Measurements from ENCODE around the gene LRP1B. TPM values are rescaled to one million over a fixed set of nuclear protein-coding genes. Genes with fewer than 3 reads are reported as not detected.

LRP1B gene
- total and polyA plus RNA-seq, 2 of the 8 experiments (the other 6 are each of a cell fraction or from before 2014, with no cell fraction given) = 0.03 TPM; not detected in 1

- Histone ChIP-seq H2BK120ac (replicated peaks; ENCODE audit: low read depth, low read length) (no peak overlapping the region), H3K36me3 (ENCODE audit: control insufficient read depth in 2 of 4, insufficient read depth in 4 of 4, low read length in 3 of 4) (no peaks in the 10 kb centered on the region), H3K4me2 (ENCODE audit: insufficient read depth in 1 of 2, low read depth in 2 of 2, low read length in 2 of 2) (no peak overlapping the region), H4K8ac (ENCODE audit: extremely low read depth, insufficient read depth, low read length) (no peak overlapping the region), H3K4ac (replicated peaks; ENCODE audit: insufficient read length, low read depth, low read length) (no peak overlapping the region), H3K27me3 (replicated peaks in 1 of 4; ENCODE audit: control insufficient read depth in 3 of 4, extremely low read depth in 1 of 4, insufficient read depth in 3 of 4, low read length in 3 of 4) (no peaks in the 10 kb centered on the region), H4K91ac (replicated peaks; ENCODE audit: insufficient read length, low read length) (no peak overlapping the region), H3K56ac (replicated peaks; ENCODE audit: insufficient read length, low read depth, low read length) (no peak overlapping the region), H3K23ac (ENCODE audit: insufficient read length) (no peak overlapping the region), H4K20me1 (replicated peaks in 1 of 2; ENCODE audit: control insufficient read depth in 1 of 2, insufficient read depth in 2 of 2, low read length in 2 of 2) (no peaks in the 10 kb centered on the region), H3K14ac (ENCODE audit: insufficient read length) (no peak overlapping the region), H3K23me2 (ENCODE audit: low read depth, low read length) (no peaks in the 10 kb centered on the region), H2BK5ac (ENCODE audit: low read depth, low read length) (no peak overlapping the region), H2BK15ac (ENCODE audit: low read length) (no peak overlapping the region), H3K9me3 (ENCODE audit: insufficient read depth in 2 of 2, low read depth in 1 of 2, low read length in 1 of 2) (peaks cover 0 to 3% of the 10 kb centered on the region in 2 experiments; a peak in 1 of 4 replicates), H3K4me3 (ENCODE audit: extremely low read depth in 1 of 4, insufficient read depth in 2 of 4, low read depth in 3 of 4, low read length in 4 of 4) (no peak overlapping the region), H2AFZ (ENCODE audit: low read length) (no peak overlapping the region; the same call in 1 of the 2 replicates), H3K79me2 (ENCODE audit: control insufficient read depth in 1 of 2, insufficient read depth in 2 of 2, low read length in 2 of 2) (no peaks in the 10 kb centered on the region), H3K79me1 (ENCODE audit: low read depth, low read length) (no peaks in the 10 kb centered on the region), H3K27ac (ENCODE audit: low read depth, low read length) (no peak overlapping the region), H2BK12ac (ENCODE audit: low read depth, low read length) (no peak overlapping the region), H3K4me1 (replicated peaks in 1 of 4; ENCODE audit: control insufficient read depth in 3 of 4, insufficient read depth in 4 of 4, low read length in 3 of 4) (no peaks in the 10 kb centered on the region), H2BK20ac (ENCODE audit: low read length) (no peak overlapping the region), H3K18ac (ENCODE audit: extremely low read depth, low read length) (no peak overlapping the region), H4K5ac (ENCODE audit: insufficient read length, low read depth, low read length) (no peak overlapping the region), H3K9ac (replicated peaks in 1 of 4; ENCODE audit: extremely low read depth in 1 of 4, low read depth in 3 of 4, low read length in 3 of 4) (no peak overlapping the region), H2AK5ac (ENCODE audit: low read depth, low read length) (no peak overlapping the region)
- no peak for FAIRE-seq
- POLR2A ChIA-PET (ENCODE audit: partially characterized antibody) = no interaction called here
- WGBS, 2 experiments (ENCODE audit: extremely low coverage in 1 of 2, insufficient coverage in 1 of 2, insufficient read length in 1 of 2, insufficient replicate concordance in 2 of 2, low coverage in 1 of 2, low lambda C conversion rate in 2 of 2, missing lambda C conversion rate in 1 of 2) = 75% methylated on average over 7 of the region's 7 CpGs; no CpG with 5 or more reads in 1 of the 2 experiments
- CTCF ChIA-PET (ENCODE audit: partially characterized antibody) = no interaction called here
- no peak for DNase-seq (ENCODE audit: low read depth in 1 of 2, low spot score in 2 of 2)
- TF ChIP-seq SP1 (IDR thresholded peaks at IDR 0.05; ENCODE audit: low read depth, low read length) (no peak), ZNF274 (IDR thresholded peaks at IDR 0.05; ENCODE audit: borderline replicate concordance, extremely low read depth, low read length) (no peak), CHD1 (IDR thresholded peaks at IDR 0.05; ENCODE audit: low read depth, low read length) (no peak), HDAC2 (IDR thresholded peaks at IDR 0.05; ENCODE audit: borderline replicate concordance in 1 of 2, low read depth in 2 of 2, low read length in 2 of 2) (no peak), JUN (IDR thresholded peaks at IDR 0.05; ENCODE audit: low read depth, low read length) (no peak), EP300 (IDR thresholded peaks at IDR 0.05; ENCODE audit: borderline replicate concordance in 1 of 2, low read depth in 2 of 2, low read length in 2 of 2) (no peak), RFX5 (IDR thresholded peaks at IDR 0.05; ENCODE audit: borderline replicate concordance, low read depth, low read length) (no peak), TCF12 (IDR thresholded peaks at IDR 0.05; ENCODE audit: low read depth, low read length) (no peak), RXRA (IDR thresholded peaks at IDR 0.05; ENCODE audit: insufficient read depth, low read depth, low read length) (no peak), CBX8 (IDR thresholded peaks at IDR 0.05; ENCODE audit: borderline replicate concordance, low read depth, low read length) (no peak)
Observed at GRCh38 chr2:140275427-140275826, 1855.4 kb downstream of the LRP1B start.

Data from H1 (cell line).